Measurements from ENCODE around the gene NOTUM. TPM values are rescaled to one million over a fixed set of nuclear protein-coding genes. Genes with fewer than 3 reads are reported as not detected.

The NOTUM gene
- total and polyA plus RNA-seq, 10 of the 15 experiments (the other 5 are each of a cell fraction or from before 2014, with no cell fraction given) = 0.04 to 0.13 TPM; not detected in 8

- TF ChIP-seq PBX3 (IDR thresholded peaks at IDR 0.05; ENCODE audit: insufficient replicate concordance, low read depth, low read length) (no peak), RB1 (IDR thresholded peaks at IDR 0.05; ENCODE audit: borderline replicate concordance) (peak; percentile 92; the same call in 1 of the 2 replicates), NFYB (IDR thresholded peaks at IDR 0.05; ENCODE audit: insufficient read depth, low read depth, low read length) (no peak), NKRF (conservative IDR thresholded peaks at IDR 0.05) (peak; percentile 53; the same call in 1 of the 2 replicates), USF2 (IDR thresholded peaks at IDR 0.05; ENCODE audit: borderline replicate concordance, low read depth, low read length) (no peak), ZBED1 (IDR thresholded peaks at IDR 0.05; ENCODE audit: borderline replicate concordance) (no peak), RUNX3 (IDR thresholded peaks at IDR 0.05; ENCODE audit: low read length) (peak; percentile 15; the same call in 1 of the 2 replicates), ZSCAN29 (IDR thresholded peaks at IDR 0.05) (peak; percentile 79), ETV6 (conservative IDR thresholded peaks at IDR 0.05 in 1 of 2, IDR thresholded peaks at IDR 0.05 in 1 of 2; ENCODE audit: borderline replicate concordance in 1 of 2, low read depth in 1 of 2) (no peak), LARP7 (IDR thresholded peaks at IDR 0.05) (peak; percentile 93; the same call in 1 of the 2 replicates), SUPT20H (IDR thresholded peaks at IDR 0.05; ENCODE audit: borderline replicate concordance, control insufficient read depth, low read depth, low read length) (no peak), ATF2 (IDR thresholded peaks at IDR 0.05; ENCODE audit: low read length) (no peak), FOXK2 (IDR thresholded peaks at IDR 0.05) (no peak), E4F1 (IDR thresholded peaks at IDR 0.05; ENCODE audit: borderline replicate concordance, partially characterized antibody) (no peak), GATAD2B (conservative IDR thresholded peaks at IDR 0.05; ENCODE audit: low read depth) (peak; percentile 97), RCOR1 (conservative IDR thresholded peaks at IDR 0.05; ENCODE audit: low read depth, low read length) (0 out of 2 replicates have a peak, but pooled peaks have one; percentile 67), RELA (IDR thresholded peaks at IDR 0.05; ENCODE audit: borderline replicate concordance, partially characterized antibody) (peak; percentile 69), RAD21 (IDR thresholded peaks at IDR 0.05; ENCODE audit: insufficient read depth, low read depth, low read length) (peak; percentile 95), SMC3 (IDR thresholded peaks at IDR 0.05; ENCODE audit: borderline replicate concordance, low read length) (peak; percentile 82)
- TF ChIP-seq, protein P1, sequence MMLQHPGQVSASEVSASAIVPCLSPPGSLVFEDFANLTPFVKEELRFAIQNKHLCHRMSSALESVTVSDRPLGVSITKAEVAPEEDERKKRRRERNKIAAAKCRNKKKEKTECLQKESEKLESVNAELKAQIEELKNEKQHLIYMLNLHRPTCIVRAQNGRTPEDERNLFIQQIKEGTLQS (IDR thresholded peaks at IDR 0.05; ENCODE audit: borderline replicate concordance, extremely low read depth, low read depth, low read length) = peak; percentile 50; the same call in 1 of the 2 replicates
Measured at GRCh38 chr17:81959362-81960129, 1.4 kb downstream of the NOTUM start (continued).
